H1 (cell line): ENCODE measurements around the gene BRINP3. TPM values are rescaled to one million over a fixed set of nuclear protein-coding genes. Genes with fewer than 3 reads are reported as not detected.

ENCODE experiments used
- CTCF ChIA-PET: fragments of 300-600 bp; sonication (Branson Sonifier 250); formaldehyde crosslinking; loops from one replicate; lab custom pipeline; 2021; ENCODE audit not compliant: partially characterized antibody; lab: Charles Lee
- POLR2A ChIA-PET: fragments of 300-600 bp; sonication (Branson Sonifier 250); formaldehyde crosslinking; loops from one replicate; lab custom pipeline; 2021; ENCODE audit warnings: inconsistent platforms; ENCODE audit not compliant: partially characterized antibody; lab: Charles Lee
- DNase-seq, 2 experiments: peaks; one replicate each; pipeline versions ENCODE4 v3.0.0 to v3.0.0-alpha.2; 2010 to 2022; ENCODE audit warnings: low spot score in 2 of 2, low read depth in 1 of 2, mixed read lengths in 1 of 2
- FAIRE-seq: peaks from 2 replicates; lab custom pipeline; 2011; peaks lifted over from hg19 to GRCh38; lab: Jason Lieb, UNC
- H2AFZ ChIP-seq: 2 replicates; pipeline ENCODE4 v1.8.1; 2012; ENCODE audit warnings: low read length, inconsistent platforms
- H2AK5ac ChIP-seq: 2 replicates; pipeline ENCODE4 v1.6.1; 2013; ENCODE audit warnings: low read depth, low read length
- H2BK120ac ChIP-seq: replicated peaks from 2 replicates; pipeline ENCODE3; 2013; ENCODE audit warnings: low read depth, low read length, inconsistent platforms
- H2BK12ac ChIP-seq: 2 replicates; pipeline ENCODE4 v1.6.1; 2013; ENCODE audit warnings: low read depth, low read length
- H2BK15ac ChIP-seq: 2 replicates; pipeline ENCODE4 v1.6.1; 2013; ENCODE audit warnings: low read length
- H2BK20ac ChIP-seq: 2 replicates; pipeline ENCODE4 v1.6.1; 2013; ENCODE audit warnings: low read length
- H2BK5ac ChIP-seq: 2 replicates; pipeline ENCODE4 v1.6.1; 2013; ENCODE audit warnings: low read depth, low read length
- H3K14ac ChIP-seq: 2 replicates; pipeline ENCODE4 v1.6.1; 2013; ENCODE audit warnings: inconsistent platforms; ENCODE audit not compliant: insufficient read length
- H3K18ac ChIP-seq: 2 replicates; pipeline ENCODE4 v1.6.1; 2013; ENCODE audit warnings: low read length; ENCODE audit errors: extremely low read depth
- H3K23ac ChIP-seq: 2 replicates; pipeline ENCODE4 v1.6.1; 2013; ENCODE audit warnings: inconsistent platforms; ENCODE audit not compliant: insufficient read length
- H3K23me2 ChIP-seq: 2 replicates; pipeline ENCODE4 v1.6.1; 2013; ENCODE audit warnings: low read depth, low read length
- H3K27ac ChIP-seq: 2 replicates; pipeline ENCODE4 v1.6.1; 2011; ENCODE audit warnings: low read depth, low read length, inconsistent platforms
- H3K27me3 ChIP-seq, 4 experiments: replicated peaks in 1 of 4; 1 replicate in 1 of 4; 2 replicates in 3 of 4; pipeline versions ENCODE4 v1.6.1 to v1.8.1; 2011 to 2013; ENCODE audit warnings: low read length in 3 of 4, mild to moderate bottlenecking in 3 of 4, inconsistent platforms in 2 of 4, mixed read lengths in 2 of 4, moderate library complexity in 1 of 4; ENCODE audit not compliant: control insufficient read depth in 3 of 4, insufficient read depth in 3 of 4; ENCODE audit errors: extremely low read depth in 1 of 4
- H3K36me3 ChIP-seq, 4 experiments: 2 replicates each; pipeline versions ENCODE4 v1.6.1 to v1.8.1; 2011 to 2013; ENCODE audit warnings: mild to moderate bottlenecking in 4 of 4, low read length in 3 of 4, moderate library complexity in 2 of 4, control low read depth in 1 of 4, inconsistent platforms in 1 of 4; ENCODE audit not compliant: insufficient read depth in 4 of 4, control insufficient read depth in 2 of 4
- H3K4ac ChIP-seq: replicated peaks from 2 replicates; pipeline ENCODE3; 2013; ENCODE audit warnings: low read length, low read depth, mixed read lengths, inconsistent platforms; ENCODE audit not compliant: insufficient read length
- H3K4me1 ChIP-seq, 4 experiments: replicated peaks in 1 of 4; 1 replicate in 1 of 4; 2 replicates in 3 of 4; pipeline versions ENCODE4 v1.6.1 to v1.8.1; 2011 to 2013; ENCODE audit warnings: low read length in 3 of 4, inconsistent platforms in 2 of 4, mixed read lengths in 1 of 4; ENCODE audit not compliant: insufficient read depth in 4 of 4, control insufficient read depth in 3 of 4
- H3K4me2 ChIP-seq, 2 experiments: 2 replicates each; pipeline versions ENCODE4 v1.6.1 to v1.8.1; 2011 to 2013; ENCODE audit warnings: low read depth in 2 of 2, low read length in 2 of 2, control low read depth in 1 of 2, inconsistent platforms in 1 of 2, mild to moderate bottlenecking in 1 of 2; ENCODE audit not compliant: insufficient read depth in 1 of 2
- H3K4me3 ChIP-seq, 4 experiments: fragments of 200-600, 300-600 bp in 1 of 4; sonication (generic), shearing (Covaris generic), sonication (Bioruptor Twin) in 1 of 4; 2 replicates each; pipeline versions ENCODE4 v1.5.1 to v1.8.1; 2011 to 2016; ENCODE audit warnings: low read length in 4 of 4, low read depth in 3 of 4, control low read depth in 2 of 4, inconsistent platforms in 2 of 4, mild to moderate bottlenecking in 2 of 4, mixed read lengths in 1 of 4, moderate library complexity in 1 of 4; ENCODE audit not compliant: insufficient read depth in 2 of 4; ENCODE audit errors: extremely low read depth in 1 of 4
- H3K56ac ChIP-seq: replicated peaks from 2 replicates; pipeline ENCODE3; 2013; ENCODE audit warnings: low read depth, mild to moderate bottlenecking, mixed read lengths, low read length, inconsistent platforms; ENCODE audit not compliant: insufficient read length
- H3K79me1 ChIP-seq: 2 replicates; pipeline ENCODE4 v1.6.1; 2013; ENCODE audit warnings: low read depth, low read length, control low read depth
- H3K79me2 ChIP-seq, 2 experiments: 2 replicates each; pipeline versions ENCODE4 v1.6.1 to v1.8.1; 2012 to 2013; ENCODE audit warnings: low read length in 2 of 2, mild to moderate bottlenecking in 2 of 2, inconsistent platforms in 1 of 2; ENCODE audit not compliant: insufficient read depth in 2 of 2, control insufficient read depth in 1 of 2
- H3K9ac ChIP-seq, 4 experiments: replicated peaks in 1 of 4; 1 replicate in 1 of 4; 2 replicates in 3 of 4; pipeline versions ENCODE4 v1.6.1 to v1.8.1; 2011 to 2013; ENCODE audit warnings: low read depth in 3 of 4, low read length in 3 of 4, control low read depth in 2 of 4, mild to moderate bottlenecking in 2 of 4, moderate library complexity in 2 of 4, inconsistent platforms in 1 of 4; ENCODE audit errors: extremely low read depth in 1 of 4
- H3K9me3 ChIP-seq, 2 experiments: 2 replicates each; pipeline versions ENCODE4 v1.6.1 to v1.8.1; 2012 to 2013; ENCODE audit warnings: mild to moderate bottlenecking in 2 of 2, moderate library complexity in 2 of 2, control low read depth in 1 of 2, inconsistent platforms in 1 of 2, low read depth in 1 of 2, low read length in 1 of 2, mixed read lengths in 1 of 2; ENCODE audit not compliant: insufficient read depth in 2 of 2
- H4K20me1 ChIP-seq, 2 experiments: replicated peaks in 1 of 2; 2 replicates each; pipeline versions ENCODE3 to v1.8.1; 2011 to 2013; ENCODE audit warnings: inconsistent platforms in 2 of 2, low read length in 2 of 2, mild to moderate bottlenecking in 1 of 2; ENCODE audit not compliant: insufficient read depth in 2 of 2, control insufficient read depth in 1 of 2
- H4K5ac ChIP-seq: 2 replicates; pipeline ENCODE4 v1.6.1; 2013; ENCODE audit warnings: low read length, low read depth, mixed read lengths, inconsistent platforms; ENCODE audit not compliant: insufficient read length
- H4K8ac ChIP-seq: 2 replicates; pipeline ENCODE4 v1.8.0; 2013; ENCODE audit warnings: mild to moderate bottlenecking, moderate library complexity, low read length, inconsistent platforms; ENCODE audit not compliant: insufficient read depth; ENCODE audit errors: extremely low read depth
- H4K91ac ChIP-seq: replicated peaks from 2 replicates; pipeline ENCODE3; 2013; ENCODE audit warnings: low read length, mixed read lengths, inconsistent platforms; ENCODE audit not compliant: insufficient read length
- BACH1 ChIP-seq: IDR thresholded peaks from 2 replicates; pipeline ENCODE4 v1.6.1; 2012; ENCODE audit warnings: low read length, improper control_type of control experiment
- CEBPB ChIP-seq: IDR thresholded peaks from 2 replicates; pipeline ENCODE4 v1.6.1; 2012; ENCODE audit warnings: low read depth, low read length
- CHD1 ChIP-seq: IDR thresholded peaks from 2 replicates; pipeline ENCODE4 v1.6.1; 2012; ENCODE audit warnings: low read depth, low read length, improper control_type of control experiment
- EZH2 ChIP-seq: fragments of 200-600 bp; sonication (generic); IDR thresholded peaks from 2 replicates; pipeline ENCODE4 v1.7.1; 2012; ENCODE audit warnings: low read depth, mild to moderate bottlenecking, moderate library complexity, low read length, inconsistent platforms; ENCODE audit not compliant: severe bottlenecking
- HDAC6 ChIP-seq: IDR thresholded peaks from one replicate; pipeline ENCODE4 v1.7.1; 2012; ENCODE audit warnings: low read depth, mild to moderate bottlenecking, inconsistent platforms, low read length, moderate library complexity
- JUND ChIP-seq: IDR thresholded peaks from 2 replicates; pipeline ENCODE4 v1.6.1; 2011; ENCODE audit warnings: mild to moderate bottlenecking, improper control_type of control experiment, low read length
- KDM1A ChIP-seq: fragments of 200-600, 300-600 bp; sonication (generic); IDR thresholded peaks from 2 replicates; pipeline ENCODE4 v1.7.1; 2016; ENCODE audit warnings: mild to moderate bottlenecking, low read length, borderline replicate concordance
- KDM4A ChIP-seq: IDR thresholded peaks from one replicate; pipeline ENCODE4 v1.7.1; 2012; ENCODE audit warnings: low read depth, mild to moderate bottlenecking, moderate library complexity, low read length, inconsistent platforms; ENCODE audit not compliant: severe bottlenecking
- POLR2A ChIP-seq, 2 experiments: IDR thresholded peaks; 1 replicate in 1 of 2; 2 replicates in 1 of 2; pipeline ENCODE4 v1.6.1; 2011; ENCODE audit warnings: low read depth in 2 of 2, low read length in 2 of 2, mild to moderate bottlenecking in 2 of 2; ENCODE audit errors: control extremely low read depth in 1 of 2
- POU5F1 ChIP-seq: IDR thresholded peaks from 2 replicates; pipeline ENCODE4 v1.6.1; 2011; ENCODE audit warnings: low read depth, mild to moderate bottlenecking, low read length, moderate library complexity
- RAD21 ChIP-seq, 2 experiments: IDR thresholded peaks in 1 of 2; conservative IDR thresholded peaks in 1 of 2; 2 replicates each; pipeline ENCODE4 v1.6.1; 2011; ENCODE audit warnings: low read depth in 2 of 2, low read length in 2 of 2, improper control_type of control experiment in 1 of 2, inconsistent platforms in 1 of 2, mild to moderate bottlenecking in 1 of 2, moderate library complexity in 1 of 2
- RXRA ChIP-seq: IDR thresholded peaks from 2 replicates; pipeline ENCODE4 v1.6.1; 2011; ENCODE audit warnings: low read depth, mild to moderate bottlenecking, low read length, moderate library complexity; ENCODE audit not compliant: insufficient read depth
- SIRT6 ChIP-seq: IDR thresholded peaks from one replicate; pipeline ENCODE4 v1.7.1; 2012; ENCODE audit warnings: low read length, inconsistent platforms
- SP1 ChIP-seq: IDR thresholded peaks from 2 replicates; pipeline ENCODE4 v1.6.1; 2011; ENCODE audit warnings: low read depth, low read length
- SRF ChIP-seq: IDR thresholded peaks from 2 replicates; pipeline ENCODE4 v1.6.1; 2011; ENCODE audit warnings: mild to moderate bottlenecking, low read depth, low read length, moderate library complexity
- whole genome bisulfite sequencing, 2 experiments: shearing (Covaris generic) in 1 of 2; methylation state at CpG; one replicate each; pipeline versions ENCODE4 v1.1.6 to v1.1.7; 2013 to 2015; ENCODE audit warnings: low lambda C conversion rate in 2 of 2, mixed read lengths in 2 of 2, inconsistent platforms in 1 of 2, low coverage in 1 of 2, missing lambda C conversion rate in 1 of 2; ENCODE audit not compliant: insufficient replicate concordance in 2 of 2, insufficient coverage in 1 of 2, insufficient read length in 1 of 2; ENCODE audit errors: extremely low coverage in 1 of 2, missing lambda C conversion rate in 1 of 2; 5-methylcytosine and 5-hydroxymethylcytosine counted together
- polyA plus RNA-seq, 7 experiments: library from polyadenylated mRNA; depleted of rRNA in 3 of 7; stranded (reverse) in 5 of 7; unstranded in 2 of 7; fragments of >200 nt in 5 of 7; fragments of 200-250 nt in 2 of 7; gene quantifications; 1 replicate in 5 of 7; 2 replicates in 1 of 7; 4 replicates in 1 of 7; pipeline versions ENCODE4 v1.2.1 to v1.2.3, GENCODE V29; 2011 to 2013; ENCODE audit warnings: missing spikeins in 2 of 7, mixed read lengths in 2 of 7
- total RNA-seq: library from RNA; stranded (reverse); fragmentation: NEBNext Ultra II Directional; extraction: Animal tissue kit (Norgen Biotek cat#: 25700); gene quantifications from 2 replicates; pipeline ENCODE4 v1.2.1, GENCODE V29; 2021
- TF ChIP-seq, protein P1 (sequence below): IDR thresholded peaks from 2 replicates; pipeline ENCODE4 v1.6.1; 2012; ENCODE audit warnings: inconsistent platforms

BRINP3 gene
- total and polyA plus RNA-seq, 2 of the 8 experiments (the other 6 are each of a cell fraction or from before 2014, with no cell fraction given) = not detected

GRCh38 chr1:190376044-190376443 is 101.6 kb downstream of the BRINP3 start:
- no peak for FAIRE-seq
- no peaks in the 10 kb centered on the region for H3K9me3 ChIP-seq
- 96% methylated on average over 1 of the region's 1 CpG; no CpG with 5 or more reads in 1 of the 2 experiments for WGBS, 2 experiments

More at GRCh38 chr1:190376044-190376443, 101.6 kb downstream of the BRINP3 start:
- H3K23me2 ChIP-seq = no peaks in the 10 kb centered on the region
- H4K20me1 ChIP-seq = no peaks in the 10 kb centered on the region
- no peak overlapping the region for H3K18ac ChIP-seq
- no peak overlapping the region for H4K5ac ChIP-seq
- H2BK20ac ChIP-seq = no peak overlapping the region
- ChIA-PET CTCF (no interaction called here), POLR2A (no interaction called here)
- H2BK120ac ChIP-seq = no peak overlapping the region
- H2AFZ ChIP-seq = no peak overlapping the region
- H3K23ac ChIP-seq = no peak overlapping the region
- TF ChIP-seq JUND (no peak), CEBPB (no peak), CHD1 (no peak), EZH2 (no peak), HDAC6 (no peak), RXRA (no peak), KDM1A (no peak), KDM4A (no peak), POLR2A (IDR thresholded peaks at IDR 0.05; ENCODE audit: control extremely low read depth in 1 of 2, low read depth in 2 of 2, low read length in 2 of 2) (no peak), SIRT6 (no peak), SP1 (no peak), RAD21 (IDR thresholded peaks at IDR 0.05 in 1 of 2, conservative IDR thresholded peaks at IDR 0.05 in 1 of 2; ENCODE audit: low read depth in 2 of 2, low read length in 2 of 2) (no peak), BACH1 (no peak), POU5F1 (no peak), SRF (no peak)
- TF ChIP-seq, protein P1, sequence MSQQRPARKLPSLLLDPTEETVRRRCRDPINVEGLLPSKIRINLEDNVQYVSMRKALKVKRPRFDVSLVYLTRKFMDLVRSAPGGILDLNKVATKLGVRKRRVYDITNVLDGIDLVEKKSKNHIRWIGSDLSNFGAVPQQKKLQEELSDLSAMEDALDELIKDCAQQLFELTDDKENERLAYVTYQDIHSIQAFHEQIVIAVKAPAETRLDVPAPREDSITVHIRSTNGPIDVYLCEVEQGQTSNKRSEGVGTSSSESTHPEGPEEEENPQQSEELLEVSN = no peak
- DNase-seq = no peak
- no peak overlapping the region for H3K4me3 ChIP-seq
- H3K56ac ChIP-seq = no peak overlapping the region
- no peak overlapping the region for H2BK12ac ChIP-seq
- no peak overlapping the region for H4K8ac ChIP-seq
- H3K79me1 ChIP-seq = no peaks in the 10 kb centered on the region
- H3K36me3 ChIP-seq = no peaks in the 10 kb centered on the region
- H3K27ac ChIP-seq = no peak overlapping the region
- no peak overlapping the region for H2BK15ac ChIP-seq
- H3K14ac ChIP-seq = no peak overlapping the region
- H3K4me1 ChIP-seq = no peaks in the 10 kb centered on the region
- no peak overlapping the region for H4K91ac ChIP-seq
- H3K79me2 ChIP-seq = no peaks in the 10 kb centered on the region
- peaks cover 0 to 1% (median 0%) of the 10 kb centered on the region in 4 experiments; a peak in 1 of 7 replicates for H3K27me3 ChIP-seq
- H3K4me2 ChIP-seq = no peak overlapping the region
- H2BK5ac ChIP-seq = no peak overlapping the region
- no peak overlapping the region for H2AK5ac ChIP-seq
- no peak overlapping the region for H3K4ac ChIP-seq
- H3K9ac ChIP-seq = no peak overlapping the region
